ENCODE data around the gene DLX2.

DNA sequence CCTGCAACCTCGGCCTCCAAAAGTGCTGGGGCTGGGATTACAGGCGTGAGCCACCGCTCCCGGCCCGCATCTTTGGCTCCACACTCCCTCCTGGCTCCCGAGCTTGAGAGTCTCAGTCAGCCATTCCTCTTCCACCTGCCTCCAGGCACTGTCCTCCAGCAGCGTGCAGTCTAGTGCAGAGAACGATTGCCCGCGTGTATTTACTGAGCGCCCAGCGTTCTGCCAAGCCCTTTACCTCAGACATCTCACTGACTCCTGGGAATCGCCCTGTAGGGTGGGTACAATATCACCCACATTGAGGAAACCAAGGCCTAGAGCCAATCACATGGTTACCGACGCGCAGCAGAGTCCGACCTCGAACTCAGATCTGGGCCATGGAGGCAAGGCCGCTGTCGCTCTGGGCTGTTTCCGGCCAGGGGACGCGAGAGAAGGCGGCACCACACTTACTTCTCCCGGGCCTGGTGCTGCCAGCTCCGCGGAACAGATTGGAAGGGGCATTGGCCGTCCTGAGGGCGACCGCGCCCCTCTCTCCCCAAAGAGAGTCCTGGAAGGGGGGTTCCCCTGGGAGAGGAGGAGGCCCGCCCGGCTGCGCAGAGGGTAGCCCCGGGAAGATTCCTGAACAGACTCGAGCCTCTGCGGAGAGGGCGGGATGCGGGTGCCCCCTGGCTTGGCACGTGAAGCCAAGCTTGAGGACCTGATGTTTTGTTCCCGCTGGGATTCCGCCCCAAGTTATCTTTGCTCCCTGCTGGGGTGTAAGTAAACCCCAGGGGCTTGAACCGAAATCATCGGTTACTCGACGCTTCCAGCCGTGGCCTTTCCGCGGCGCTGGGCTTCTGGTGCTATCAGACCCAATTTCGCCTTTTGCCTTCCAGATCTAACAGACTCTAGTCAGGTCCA, 5.2 kb upstream of the DLX2 start:
- TF ChIP-seq BRCA1 (IDR thresholded peaks at IDR 0.05; ENCODE audit: low read depth, low read length) (no peak), CHD2 (IDR thresholded peaks at IDR 0.05; ENCODE audit: borderline replicate concordance, low read depth, low read length) (no peak), RCOR1 (conservative IDR thresholded peaks at IDR 0.05; ENCODE audit: low read depth, low read length) (no peak), ZNF274 (IDR thresholded peaks at IDR 0.05; ENCODE audit: insufficient read depth, insufficient read length) (no peak), EP300 (IDR thresholded peaks at IDR 0.05; ENCODE audit: borderline replicate concordance in 1 of 2, control insufficient read depth in 1 of 2, low read depth in 2 of 2, low read length in 2 of 2) (no peak)
